HG03354 (cell line): ENCODE measurements around the gene SUPV3L1.
"Not testable (repeated sequence)": the region's sequence is repeated elsewhere in the genome, so short reads cannot be mapped to it uniquely, and the experiment has no call there.

Experiments
- ATAC-seq: cut with Tn5 transposase; IDR thresholded peaks from one replicate; pipeline ENCODE4 v1.9.1; 2021; ENCODE audit warnings: mild to moderate bottlenecking; ENCODE audit not compliant: unreplicated experiment, poor library complexity, severe bottlenecking

Gene SUPV3L1

GRCh38 chr10:69179743-69180524 lies at the start of gene SUPV3L1:
TSS of gene SUPV3L1 (plus strand) at chr10:69180234. CDS start at chr10:69180292, 58 bp downstream.
- ATAC-seq = peak; percentile 87

GRCh38 chr10:69130251-69130650 lies 49.8 kb upstream of the SUPV3L1 start:
- ATAC-seq = no peak

- no peak for ATAC-seq
Observed at GRCh38 chr10:69139961-69140360, 40.1 kb upstream of the SUPV3L1 start.

GRCh38 chr10:69141304-69141703 lies 38.7 kb upstream of the SUPV3L1 start:
- no peak for ATAC-seq

- ATAC-seq = not testable (repeated sequence)
Observed at GRCh38 chr10:69142074-69142473, 38.0 kb upstream of the SUPV3L1 start.

GRCh38 chr10:69142983-69143382 lies 37.1 kb upstream of the SUPV3L1 start:
- no peak for ATAC-seq

GRCh38 chr10:69145329-69145728 lies 34.7 kb upstream of the SUPV3L1 start:
- ATAC-seq = no peak

- no peak for ATAC-seq
Observed at GRCh38 chr10:69145864-69146263, 34.2 kb upstream of the SUPV3L1 start.

GRCh38 chr10:69146759-69147158 lies 33.3 kb upstream of the SUPV3L1 start:
- no peak for ATAC-seq

- ATAC-seq = no peak
Observed at GRCh38 chr10:69151984-69152383, 28.1 kb upstream of the SUPV3L1 start.

- ATAC-seq = no peak
Observed at GRCh38 chr10:69153227-69153626, 26.8 kb upstream of the SUPV3L1 start.

GRCh38 chr10:69160809-69161241 lies 19.2 kb upstream of the SUPV3L1 start:
- ATAC-seq = no peak

- ATAC-seq = no peak
Observed at GRCh38 chr10:69168493-69168892, 11.5 kb upstream of the SUPV3L1 start.

- ATAC-seq = no peak
Observed at GRCh38 chr10:69172241-69172982, 7.6 kb upstream of the SUPV3L1 start.

GRCh38 chr10:69175326-69175725 lies 4.7 kb upstream of the SUPV3L1 start:
- not testable (repeated sequence) for ATAC-seq

GRCh38 chr10:69176823-69177222 lies 3.2 kb upstream of the SUPV3L1 start:
- no peak for ATAC-seq

- peak; percentile 46 for ATAC-seq
Observed at GRCh38 chr10:69179089-69179742, 818 bp upstream of the SUPV3L1 start.

GRCh38 chr10:69180525-69181204 lies 631 bp downstream of the SUPV3L1 start:
- no peak for ATAC-seq

- no peak for ATAC-seq
Observed at GRCh38 chr10:69181433-69181832, 1.4 kb downstream of the SUPV3L1 start.

- no peak for ATAC-seq
Observed at GRCh38 chr10:69182005-69182404, 2.0 kb downstream of the SUPV3L1 start.
